SK-N-SH treated with all-trans-retinoic acid at 6 μM for 48 hours (cell line): ENCODE results near the gene MYADM.

Experiments used
- ARNTL ChIP-seq: fragments of 450-650 bp; formaldehyde crosslinking; IDR thresholded peaks from 2 replicates; pipeline ENCODE4 v1.5.0; 2020; ENCODE audit warnings: low read depth, mild to moderate bottlenecking, moderate library complexity, borderline replicate concordance
- BACH2 ChIP-seq: fragments of 250-450 bp; sonication (Bioruptor Pico); IDR thresholded peaks from 2 replicates; pipeline ENCODE4 v1.9.0; 2021; ENCODE audit warnings: mild to moderate bottlenecking, borderline replicate concordance
- CSDC2 ChIP-seq: fragments of 250-450 bp; sonication (Bioruptor Pico); IDR thresholded peaks from 2 replicates; pipeline ENCODE4 v1.5.0; 2020; ENCODE audit warnings: mild to moderate bottlenecking, moderate library complexity
- GLIS3 ChIP-seq: fragments of 250-450 bp; sonication (Bioruptor Pico); IDR thresholded peaks from 2 replicates; pipeline ENCODE4 v1.5.0; 2020; ENCODE audit warnings: mild to moderate bottlenecking, moderate library complexity
- PPARA ChIP-seq: fragments of 250-450 bp; sonication (Bioruptor Pico); IDR thresholded peaks from 2 replicates; pipeline ENCODE4 v1.5.0; 2020; ENCODE audit warnings: mild to moderate bottlenecking, borderline replicate concordance
- TOX ChIP-seq: fragments of 250-450 bp; sonication (Bioruptor Pico); IDR thresholded peaks from 2 replicates; pipeline ENCODE4 v1.8.0; 2021; ENCODE audit warnings: mild to moderate bottlenecking, moderate library complexity, borderline replicate concordance
- ZC3H10 ChIP-seq: fragments of 250-450 bp; sonication (Bioruptor Pico); IDR thresholded peaks from 2 replicates; pipeline ENCODE4 v1.5.1; 2021; ENCODE audit warnings: mild to moderate bottlenecking, moderate library complexity
- ZFP3 ChIP-seq: fragments of 250-450 bp; sonication (Bioruptor Pico); IDR thresholded peaks from 2 replicates; pipeline ENCODE4 v1.5.0; 2020; ENCODE audit warnings: mild to moderate bottlenecking, moderate library complexity
- ZNF70 ChIP-seq: fragments of 450-650 bp; formaldehyde crosslinking; IDR thresholded peaks from 2 replicates; pipeline ENCODE4 v1.5.0; 2020; ENCODE audit warnings: mild to moderate bottlenecking, moderate library complexity
- ZNF8 ChIP-seq: fragments of 450-650 bp; formaldehyde crosslinking; IDR thresholded peaks from 2 replicates; pipeline ENCODE4 v1.5.0; 2020; ENCODE audit warnings: mild to moderate bottlenecking, moderate library complexity
- TF ChIP-seq, protein P1 (sequence below): fragments of 250-450 bp; sonication (Bioruptor Pico); IDR thresholded peaks from 2 replicates; pipeline ENCODE4 v1.8.0; 2020; ENCODE audit warnings: mild to moderate bottlenecking, moderate library complexity, borderline replicate concordance
- TF ChIP-seq, protein P2 (sequence below): fragments of 250-450 bp; sonication (Bioruptor Pico); IDR thresholded peaks from 2 replicates; pipeline ENCODE4 v1.5.1; 2020; ENCODE audit warnings: low read depth, mild to moderate bottlenecking, moderate library complexity
- TF ChIP-seq, protein P3 (sequence below): fragments of 250-450 bp; sonication (Bioruptor Pico); IDR thresholded peaks from 2 replicates; pipeline ENCODE4 v1.5.1; 2021; ENCODE audit warnings: mild to moderate bottlenecking, moderate library complexity
- TF ChIP-seq, protein P4 (sequence below): fragments of 250-450 bp; sonication (Bioruptor Pico); IDR thresholded peaks from 2 replicates; pipeline ENCODE4 v1.8.0; 2021; ENCODE audit warnings: low read depth, mild to moderate bottlenecking, moderate library complexity, borderline replicate concordance

DNA sequence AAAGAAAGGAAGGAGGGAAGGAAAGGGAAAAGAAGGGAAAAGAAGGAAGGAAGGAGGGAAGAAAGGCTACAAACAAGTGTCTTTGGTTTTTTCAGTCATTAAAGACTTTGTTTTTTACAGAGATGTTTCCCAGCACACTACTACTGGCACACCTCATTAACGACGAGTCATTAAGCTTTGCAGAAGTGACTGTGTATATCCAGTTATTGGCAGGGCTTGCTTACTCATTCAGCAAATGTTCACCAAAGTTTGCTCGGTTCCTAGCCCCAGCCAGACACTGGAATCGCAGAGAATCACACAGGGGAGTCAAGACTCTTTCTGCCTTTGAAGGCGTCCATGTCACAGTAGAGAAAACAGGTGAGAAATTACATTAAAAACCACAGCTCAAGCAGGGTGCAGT, 47.8 kb upstream of the MYADM start:
- TF ChIP-seq, protein P1, sequence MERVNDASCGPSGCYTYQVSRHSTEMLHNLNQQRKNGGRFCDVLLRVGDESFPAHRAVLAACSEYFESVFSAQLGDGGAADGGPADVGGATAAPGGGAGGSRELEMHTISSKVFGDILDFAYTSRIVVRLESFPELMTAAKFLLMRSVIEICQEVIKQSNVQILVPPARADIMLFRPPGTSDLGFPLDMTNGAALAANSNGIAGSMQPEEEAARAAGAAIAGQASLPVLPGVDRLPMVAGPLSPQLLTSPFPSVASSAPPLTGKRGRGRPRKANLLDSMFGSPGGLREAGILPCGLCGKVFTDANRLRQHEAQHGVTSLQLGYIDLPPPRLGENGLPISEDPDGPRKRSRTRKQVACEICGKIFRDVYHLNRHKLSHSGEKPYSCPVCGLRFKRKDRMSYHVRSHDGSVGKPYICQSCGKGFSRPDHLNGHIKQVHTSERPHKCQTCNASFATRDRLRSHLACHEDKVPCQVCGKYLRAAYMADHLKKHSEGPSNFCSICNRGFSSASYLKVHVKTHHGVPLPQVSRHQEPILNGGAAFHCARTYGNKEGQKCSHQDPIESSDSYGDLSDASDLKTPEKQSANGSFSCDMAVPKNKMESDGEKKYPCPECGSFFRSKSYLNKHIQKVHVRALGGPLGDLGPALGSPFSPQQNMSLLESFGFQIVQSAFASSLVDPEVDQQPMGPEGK (CRISPR knock-in tag) = no peak
- TF ChIP-seq PPARA (CRISPR knock-in tag) = no peak
- TF ChIP-seq, protein P2, sequence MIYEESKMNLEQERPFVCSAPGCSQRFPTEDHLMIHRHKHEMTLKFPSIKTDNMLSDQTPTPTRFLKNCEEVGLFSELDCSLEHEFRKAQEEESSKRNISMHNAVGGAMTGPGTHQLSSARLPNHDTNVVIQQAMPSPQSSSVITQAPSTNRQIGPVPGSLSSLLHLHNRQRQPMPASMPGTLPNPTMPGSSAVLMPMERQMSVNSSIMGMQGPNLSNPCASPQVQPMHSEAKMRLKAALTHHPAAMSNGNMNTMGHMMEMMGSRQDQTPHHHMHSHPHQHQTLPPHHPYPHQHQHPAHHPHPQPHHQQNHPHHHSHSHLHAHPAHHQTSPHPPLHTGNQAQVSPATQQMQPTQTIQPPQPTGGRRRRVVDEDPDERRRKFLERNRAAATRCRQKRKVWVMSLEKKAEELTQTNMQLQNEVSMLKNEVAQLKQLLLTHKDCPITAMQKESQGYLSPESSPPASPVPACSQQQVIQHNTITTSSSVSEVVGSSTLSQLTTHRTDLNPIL (CRISPR knock-in tag) = no peak
- no peak for TF ChIP-seq CSDC2 (CRISPR knock-in tag)
- TF ChIP-seq TOX (CRISPR knock-in tag) = no peak
- no peak for TF ChIP-seq BACH2 (CRISPR knock-in tag)
- TF ChIP-seq ZC3H10 (CRISPR knock-in tag) = no peak
- TF ChIP-seq, protein P3, sequence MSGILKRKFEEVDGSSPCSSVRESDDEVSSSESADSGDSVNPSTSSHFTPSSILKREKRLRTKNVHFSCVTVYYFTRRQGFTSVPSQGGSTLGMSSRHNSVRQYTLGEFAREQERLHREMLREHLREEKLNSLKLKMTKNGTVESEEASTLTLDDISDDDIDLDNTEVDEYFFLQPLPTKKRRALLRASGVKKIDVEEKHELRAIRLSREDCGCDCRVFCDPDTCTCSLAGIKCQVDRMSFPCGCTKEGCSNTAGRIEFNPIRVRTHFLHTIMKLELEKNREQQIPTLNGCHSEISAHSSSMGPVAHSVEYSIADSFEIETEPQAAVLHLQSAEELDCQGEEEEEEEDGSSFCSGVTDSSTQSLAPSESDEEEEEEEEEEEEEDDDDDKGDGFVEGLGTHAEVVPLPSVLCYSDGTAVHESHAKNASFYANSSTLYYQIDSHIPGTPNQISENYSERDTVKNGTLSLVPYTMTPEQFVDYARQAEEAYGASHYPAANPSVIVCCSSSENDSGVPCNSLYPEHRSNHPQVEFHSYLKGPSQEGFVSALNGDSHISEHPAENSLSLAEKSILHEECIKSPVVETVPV (CRISPR knock-in tag) = no peak
- TF ChIP-seq ARNTL (CRISPR knock-in tag) = no peak
- TF ChIP-seq ZNF70 (CRISPR knock-in tag) = no peak
- no peak for TF ChIP-seq ZFP3
- TF ChIP-seq GLIS3 (CRISPR knock-in tag) = no peak
- no peak for TF ChIP-seq ZNF8 (CRISPR knock-in tag)
- TF ChIP-seq, protein P4, sequence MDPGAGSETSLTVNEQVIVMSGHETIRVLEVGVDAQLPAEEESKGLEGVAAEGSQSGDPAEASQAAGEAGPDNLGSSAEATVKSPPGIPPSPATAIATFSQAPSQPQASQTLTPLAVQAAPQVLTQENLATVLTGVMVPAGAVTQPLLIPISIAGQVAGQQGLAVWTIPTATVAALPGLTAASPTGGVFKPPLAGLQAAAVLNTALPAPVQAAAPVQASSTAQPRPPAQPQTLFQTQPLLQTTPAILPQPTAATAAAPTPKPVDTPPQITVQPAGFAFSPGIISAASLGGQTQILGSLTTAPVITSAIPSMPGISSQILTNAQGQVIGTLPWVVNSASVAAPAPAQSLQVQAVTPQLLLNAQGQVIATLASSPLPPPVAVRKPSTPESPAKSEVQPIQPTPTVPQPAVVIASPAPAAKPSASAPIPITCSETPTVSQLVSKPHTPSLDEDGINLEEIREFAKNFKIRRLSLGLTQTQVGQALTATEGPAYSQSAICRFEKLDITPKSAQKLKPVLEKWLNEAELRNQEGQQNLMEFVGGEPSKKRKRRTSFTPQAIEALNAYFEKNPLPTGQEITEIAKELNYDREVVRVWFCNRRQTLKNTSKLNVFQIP (CRISPR knock-in tag) = no peak
